ENCODE results near the gene MMP17.

MMP17 gene

DNA sequence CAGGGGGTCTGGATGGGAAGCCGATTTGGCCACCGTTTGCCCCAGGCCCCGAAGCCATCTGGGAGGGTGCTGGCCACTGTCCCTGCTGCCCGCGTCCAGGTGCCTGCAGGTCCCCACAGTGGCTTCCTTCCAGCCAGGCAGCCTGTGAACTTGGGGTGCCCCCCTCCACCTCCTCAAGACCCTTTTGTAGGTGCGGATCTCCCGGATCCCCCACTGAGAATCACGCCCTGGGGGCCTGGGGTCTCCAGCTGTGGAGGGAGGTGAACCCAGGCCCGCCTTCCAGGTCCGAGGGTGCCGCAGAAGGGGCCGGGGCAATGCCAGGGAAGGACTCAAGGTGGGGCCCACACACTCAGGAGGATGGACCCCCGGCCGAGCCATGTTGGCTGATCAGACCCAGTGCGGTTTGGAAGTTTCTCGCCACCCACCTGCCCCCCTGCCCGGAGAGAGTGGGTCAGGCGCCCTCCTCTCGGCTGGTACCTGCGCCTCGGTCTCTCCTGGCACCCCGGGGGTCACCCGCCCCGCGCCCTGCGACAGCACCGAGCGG, 1.7 kb downstream of the MMP17 start:
- H3K4me3 ChIP-seq (replicated peaks; ENCODE audit: low read depth, low read length) = peak overlapping the region; percentile 77
- DNase-seq (ENCODE audit: extremely low read depth, low read depth) = no peak

GRCh38 chr12:131830335-131830913, 2.2 kb downstream of the MMP17 start:
- H3K4me3 ChIP-seq (replicated peaks; ENCODE audit: low read depth, low read length) = peak overlapping the region; percentile 77
- TF ChIP-seq, protein P1, sequence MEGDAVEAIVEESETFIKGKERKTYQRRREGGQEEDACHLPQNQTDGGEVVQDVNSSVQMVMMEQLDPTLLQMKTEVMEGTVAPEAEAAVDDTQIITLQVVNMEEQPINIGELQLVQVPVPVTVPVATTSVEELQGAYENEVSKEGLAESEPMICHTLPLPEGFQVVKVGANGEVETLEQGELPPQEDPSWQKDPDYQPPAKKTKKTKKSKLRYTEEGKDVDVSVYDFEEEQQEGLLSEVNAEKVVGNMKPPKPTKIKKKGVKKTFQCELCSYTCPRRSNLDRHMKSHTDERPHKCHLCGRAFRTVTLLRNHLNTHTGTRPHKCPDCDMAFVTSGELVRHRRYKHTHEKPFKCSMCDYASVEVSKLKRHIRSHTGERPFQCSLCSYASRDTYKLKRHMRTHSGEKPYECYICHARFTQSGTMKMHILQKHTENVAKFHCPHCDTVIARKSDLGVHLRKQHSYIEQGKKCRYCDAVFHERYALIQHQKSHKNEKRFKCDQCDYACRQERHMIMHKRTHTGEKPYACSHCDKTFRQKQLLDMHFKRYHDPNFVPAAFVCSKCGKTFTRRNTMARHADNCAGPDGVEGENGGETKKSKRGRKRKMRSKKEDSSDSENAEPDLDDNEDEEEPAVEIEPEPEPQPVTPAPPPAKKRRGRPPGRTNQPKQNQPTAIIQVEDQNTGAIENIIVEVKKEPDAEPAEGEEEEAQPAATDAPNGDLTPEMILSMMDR (IDR thresholded peaks at IDR 0.05; ENCODE audit: low read depth, low read length, missing control alignments) = peak; percentile 53
- no peak for DNase-seq (ENCODE audit: extremely low read depth, low read depth)

More for the DNA sequence above, 1.7 kb downstream of the MMP17 start:
- TF ChIP-seq, protein P1 (IDR thresholded peaks at IDR 0.05; ENCODE audit: low read depth, low read length, missing control alignments) = no peak

DNA sequence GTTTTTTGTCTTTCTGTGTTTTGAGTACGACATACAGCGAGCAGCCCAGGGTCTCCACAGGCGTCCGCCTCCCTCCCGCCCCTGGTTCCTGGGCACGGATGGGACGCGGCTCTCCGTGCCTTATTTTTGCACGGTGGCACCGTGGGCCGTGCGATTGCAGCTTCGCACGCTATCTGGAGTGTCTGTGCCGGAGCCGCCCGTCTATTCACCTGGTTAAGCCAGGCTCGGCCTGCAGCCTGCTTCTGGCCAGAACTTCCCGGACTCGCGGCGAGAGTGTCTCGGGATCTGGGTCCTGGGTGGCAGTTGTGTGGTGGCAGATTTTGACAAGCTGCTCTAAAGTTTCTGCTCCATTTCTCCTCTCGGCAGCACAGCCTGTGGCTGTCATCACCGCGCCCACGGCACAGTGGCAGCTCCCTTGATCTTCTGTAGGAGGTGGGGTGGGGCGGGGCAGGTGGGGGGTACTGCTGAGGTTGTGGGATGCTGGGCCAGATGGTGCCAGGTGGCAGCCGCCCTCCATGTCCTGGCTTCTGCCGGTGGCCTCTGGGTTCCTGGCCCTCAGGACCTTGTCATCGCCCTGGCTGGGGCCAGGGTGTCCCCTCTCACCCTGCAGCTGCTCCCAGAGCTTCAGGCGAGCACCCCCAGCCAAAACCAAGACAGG, 2.9 kb downstream of the MMP17 start:
- no peak for DNase-seq (ENCODE audit: extremely low read depth, low read depth)
- H3K4me3 ChIP-seq (replicated peaks; ENCODE audit: low read depth, low read length) = peak overlapping the region; percentile 77
- TF ChIP-seq, protein P1 (IDR thresholded peaks at IDR 0.05; ENCODE audit: low read depth, low read length, missing control alignments) = no peak

- DNase-seq (ENCODE audit: extremely low read depth, low read depth) = peak; percentile 75
- TF ChIP-seq, protein P1 (IDR thresholded peaks at IDR 0.05; ENCODE audit: low read depth, low read length, missing control alignments) = no peak
- H3K4me3 ChIP-seq (replicated peaks; ENCODE audit: low read depth, low read length) = peak overlapping the region; percentile 77
These were observed 3.4 kb downstream of the MMP17 start for GRCh38 chr12:131831635-131832041.

GRCh38 chr12:131832321-131833231, 4.4 kb downstream of the MMP17 start:
- TF ChIP-seq, protein P1 (IDR thresholded peaks at IDR 0.05; ENCODE audit: low read depth, low read length, missing control alignments) = no peak
- no peak for DNase-seq (ENCODE audit: extremely low read depth, low read depth)
- peak overlapping the region; percentile 77 for H3K4me3 ChIP-seq (replicated peaks; ENCODE audit: low read depth, low read length)

- TF ChIP-seq, protein P1 (IDR thresholded peaks at IDR 0.05; ENCODE audit: low read depth, low read length, missing control alignments) = no peak
- DNase-seq (ENCODE audit: extremely low read depth, low read depth) = no peak
- H3K4me3 ChIP-seq (replicated peaks; ENCODE audit: low read depth, low read length) = no peak overlapping the region
These were observed 5.2 kb downstream of the MMP17 start for GRCh38 chr12:131833288-131833895.
